Ectodermal cell (in vitro differentiated cells): Measurements from ENCODE around the gene KRTAP11-1.

Source experiments
- H3K27ac ChIP-seq: 2 replicates; pipeline ENCODE4 v1.7.0; 2013; ENCODE audit warnings: mild to moderate bottlenecking, low read depth, low read length; ENCODE audit not compliant: insufficient read depth, poor library complexity, severe bottlenecking
- H3K27me3 ChIP-seq: 2 replicates; pipeline ENCODE4 v1.7.0; 2013; ENCODE audit warnings: mild to moderate bottlenecking, low read length; ENCODE audit not compliant: insufficient read depth, control insufficient read depth, poor library complexity, severe bottlenecking
- H3K36me3 ChIP-seq: one replicate; pipeline ENCODE4 v1.7.0; 2013; ENCODE audit warnings: low read length; ENCODE audit not compliant: control insufficient read depth, insufficient read depth
- H3K4me1 ChIP-seq: one replicate; pipeline ENCODE4 v1.7.0; 2013; ENCODE audit warnings: low read length; ENCODE audit not compliant: control insufficient read depth, insufficient read depth
- H3K4me3 ChIP-seq: 2 replicates; pipeline ENCODE4 v1.7.0; 2013; ENCODE audit warnings: low read depth, low read length, control low read depth; ENCODE audit not compliant: insufficient read depth
- H3K9me3 ChIP-seq: 2 replicates; pipeline ENCODE4 v1.7.0; 2013; ENCODE audit warnings: mild to moderate bottlenecking, low read length, moderate library complexity; ENCODE audit not compliant: control insufficient read depth
- WGBS, 2 experiments: methylation state at CpG; one replicate each; pipeline ENCODE4 v1.1.7; 2013; ENCODE audit warnings: missing lambda C conversion rate in 2 of 2; 5-methylcytosine and 5-hydroxymethylcytosine counted together

KRTAP11-1 gene

DNA sequence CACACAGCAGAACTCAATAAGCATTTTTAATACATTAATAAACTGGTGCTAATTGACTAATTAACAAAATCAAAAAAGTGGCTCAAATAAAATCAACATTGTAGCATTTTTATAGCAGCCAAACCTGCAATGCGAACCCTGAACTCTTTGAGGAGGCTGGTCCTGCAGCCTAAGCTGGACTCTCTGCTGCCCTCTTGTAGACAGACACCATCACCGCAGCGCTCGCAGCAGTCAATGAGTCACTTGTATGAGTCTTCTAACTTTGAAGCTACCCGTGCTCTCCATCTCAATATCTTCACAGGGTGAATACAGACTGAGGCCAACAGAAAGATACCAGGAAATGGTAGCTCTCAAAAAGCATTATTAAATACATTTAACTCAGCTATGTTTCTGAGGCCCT lies 42.1 kb downstream of the KRTAP11-1 start:
- no peaks in the 10 kb centered on the region for H3K9me3 ChIP-seq
- H3K27ac ChIP-seq, result no peak overlapping the region
- WGBS, 2 experiments, result 24 to 27% methylated on average over 5 of the region's 5 CpGs
- no peaks in the 10 kb centered on the region for H3K4me1 ChIP-seq
- H3K4me3 ChIP-seq, result no peak overlapping the region
- no peaks in the 10 kb centered on the region for H3K27me3 ChIP-seq
- H3K36me3 ChIP-seq, result no peaks in the 10 kb centered on the region

DNA sequence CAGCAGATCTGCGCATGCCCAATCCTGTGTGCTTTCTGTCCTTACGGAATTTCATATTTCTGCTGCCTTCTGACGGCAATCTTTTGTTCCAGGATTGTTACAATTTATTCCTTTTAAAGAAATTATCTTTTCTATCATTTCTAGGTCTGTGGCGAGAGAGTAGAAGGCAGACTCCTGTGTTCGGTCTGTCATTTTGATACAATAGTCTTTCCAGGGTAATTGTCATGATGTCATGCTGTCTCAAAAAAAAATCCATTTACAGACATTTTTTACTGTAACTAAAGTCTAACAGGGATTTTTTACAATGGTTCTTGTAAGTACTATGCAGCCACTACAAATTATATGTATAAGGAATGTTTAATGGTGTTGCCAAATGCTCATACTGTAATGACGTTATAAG lies 42.8 kb downstream of the KRTAP11-1 start:
- no peak overlapping the region for H3K4me3 ChIP-seq
- 95 to 97% methylated on average over 5 to 6 of the region's 6 CpGs for WGBS, 2 experiments

DNA sequence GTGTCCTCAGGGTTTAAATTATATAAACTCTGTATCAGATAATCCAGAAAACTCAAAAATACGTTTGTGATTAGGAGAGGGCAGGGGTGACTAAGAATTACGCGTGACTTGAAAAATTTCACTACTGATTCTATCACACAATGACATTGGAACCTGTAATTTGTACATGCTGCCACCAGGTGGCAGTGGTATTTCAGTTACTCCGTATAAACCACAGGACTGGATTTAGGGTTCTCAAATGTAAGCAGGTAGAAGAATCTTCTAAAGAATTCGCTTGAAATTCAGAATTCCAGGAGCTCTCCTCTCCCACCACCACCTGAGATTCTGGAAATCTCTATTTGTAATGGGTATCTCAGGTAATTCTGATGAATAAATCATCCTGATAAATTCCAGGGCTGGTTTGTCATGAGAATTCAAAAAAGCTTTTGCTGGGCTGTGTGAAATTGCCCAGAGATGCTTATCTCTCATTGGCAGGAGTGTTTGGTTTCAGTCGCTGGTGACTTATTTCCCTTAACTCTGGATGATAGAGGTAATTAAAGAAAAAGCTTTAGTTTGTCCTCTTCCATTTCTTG lies 50.1 kb downstream of the KRTAP11-1 start:
- WGBS, 2 experiments, result 40 to 43% methylated on average over 5 to 6 of the region's 6 CpGs
- no peaks in the 10 kb centered on the region for H3K27me3 ChIP-seq
- no peaks in the 10 kb centered on the region for H3K4me1 ChIP-seq
- H3K36me3 ChIP-seq, result no peaks in the 10 kb centered on the region
- H3K9me3 ChIP-seq, result no peaks in the 10 kb centered on the region
- no peak overlapping the region for H3K27ac ChIP-seq
- H3K4me3 ChIP-seq, result no peak overlapping the region

More for the DNA sequence above, 42.8 kb downstream of the KRTAP11-1 start:
- no peak overlapping the region for H3K27ac ChIP-seq
- no peaks in the 10 kb centered on the region for H3K27me3 ChIP-seq
- H3K36me3 ChIP-seq, result no peaks in the 10 kb centered on the region
- no peaks in the 10 kb centered on the region for H3K4me1 ChIP-seq
- no peaks in the 10 kb centered on the region for H3K9me3 ChIP-seq
